KBM-7 (cell line): ENCODE results near the gene PDAP1.
A peak's percentile ranks its signal among the peaks of the same experiment; 100 is the strongest.
"Not testable (repeated sequence)": the region's sequence is repeated elsewhere in the genome, so short reads cannot be mapped to it uniquely, and the experiment has no call there.

Source experiments
- DNase-seq: peaks from one replicate; pipeline ENCODE4 v3.0.0-alpha.2; 2015
- in situ Hi-C: fragments of 300-500 bp; cut with MboI; formaldehyde crosslinking; loops from 2 replicates; pipeline ENCODE4 v1.14.3; 2020; ENCODE audit warnings: low sequenced_read_pairs, low pct_unique_long_range_greater_than_20kb, mixed read lengths

Gene PDAP1

DNA sequence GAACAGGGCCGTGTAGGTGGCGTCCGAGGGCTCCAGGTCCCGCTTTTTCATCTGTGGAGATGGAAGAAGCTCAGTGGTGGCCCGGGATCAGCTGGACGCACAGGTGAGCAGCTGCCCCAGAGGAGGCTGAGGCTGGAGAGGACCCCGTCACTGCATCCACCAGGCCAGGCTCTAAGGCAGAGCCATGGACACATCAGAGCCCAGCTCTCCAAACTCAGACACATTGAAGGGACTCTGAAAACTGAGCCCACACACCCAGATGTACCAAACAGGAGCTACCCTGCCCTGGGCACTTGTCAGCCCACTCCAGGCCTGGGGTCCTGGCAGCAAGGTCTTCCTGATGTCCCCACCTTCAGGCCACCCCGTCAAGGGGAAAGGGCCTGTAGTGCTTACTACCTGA lies 21.4 kb upstream of the PDAP1 start:
- in situ Hi-C loops, result no loop called here
- DNase-seq, result no peak

DNA sequence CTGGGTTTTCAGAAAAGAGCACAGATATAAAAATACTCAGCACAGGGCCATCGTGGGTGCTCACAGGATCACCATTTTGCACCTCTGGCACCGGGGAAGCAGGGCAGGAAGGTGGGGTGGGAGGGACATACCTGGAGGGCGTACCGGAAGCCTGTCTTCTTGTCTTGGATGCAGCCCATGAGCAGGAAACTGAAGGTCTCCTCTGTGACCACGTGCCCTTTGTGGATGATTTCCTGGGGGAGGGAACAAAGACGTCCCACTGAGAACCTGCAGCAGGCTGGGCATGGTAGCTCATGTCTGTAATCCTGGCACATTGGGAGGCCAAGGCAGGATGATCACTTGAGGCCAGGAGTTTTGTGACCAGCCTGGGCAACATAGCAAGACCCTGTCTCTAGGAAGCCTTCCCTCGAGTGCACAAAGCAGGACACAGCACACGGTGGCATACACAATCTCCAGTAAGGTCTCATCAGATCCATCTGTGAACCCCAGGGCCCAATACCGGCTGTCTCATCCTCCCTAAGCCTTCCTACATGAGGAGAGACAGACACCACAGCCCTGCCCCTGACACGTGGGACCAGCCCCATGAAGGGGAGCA lies 20.7 kb upstream of the PDAP1 start:
- DNase-seq, result no peak
- in situ Hi-C loops, result no loop called here

DNA sequence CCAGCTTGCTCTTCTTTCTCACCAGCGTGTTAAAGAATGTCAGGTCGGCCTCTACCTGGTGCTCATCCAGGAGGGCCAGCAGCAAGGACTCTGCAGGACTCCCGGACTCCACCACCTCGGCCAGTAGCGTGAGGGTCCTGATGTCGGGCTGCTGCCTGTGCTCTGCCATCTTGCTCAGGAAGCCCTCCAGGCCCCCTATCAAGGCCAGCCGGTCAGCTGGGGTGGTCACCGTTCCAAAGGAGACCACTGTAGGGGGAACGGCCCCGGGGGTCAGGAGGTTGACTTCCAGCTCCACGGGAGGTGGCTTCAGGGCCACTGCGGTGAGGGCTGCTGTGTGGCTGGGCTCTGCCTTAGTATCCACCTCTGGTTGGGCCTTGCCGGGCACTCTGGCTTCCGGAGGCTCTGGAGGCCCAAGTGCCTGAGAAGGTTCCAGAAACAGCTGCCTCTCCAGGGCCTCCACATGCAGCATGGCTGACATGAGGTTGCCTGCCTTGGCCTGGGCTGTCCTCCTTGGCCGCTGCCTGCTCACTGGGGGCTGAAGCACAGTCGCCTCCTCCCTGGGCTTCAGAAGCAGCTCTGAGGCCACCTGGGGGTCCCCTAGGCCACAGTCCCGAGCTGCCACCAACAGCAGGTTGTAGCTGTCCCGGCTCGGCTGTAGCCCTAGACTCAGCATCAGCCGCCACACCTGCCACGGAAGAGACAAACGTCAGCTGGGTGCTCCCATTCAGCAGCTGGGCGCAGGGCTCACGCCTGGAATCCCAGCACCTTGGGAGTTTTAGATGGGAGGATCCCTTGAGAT lies 16.7 kb upstream of the PDAP1 start:
- DNase-seq, result no peak
- in situ Hi-C loops, result no loop called here

DNA sequence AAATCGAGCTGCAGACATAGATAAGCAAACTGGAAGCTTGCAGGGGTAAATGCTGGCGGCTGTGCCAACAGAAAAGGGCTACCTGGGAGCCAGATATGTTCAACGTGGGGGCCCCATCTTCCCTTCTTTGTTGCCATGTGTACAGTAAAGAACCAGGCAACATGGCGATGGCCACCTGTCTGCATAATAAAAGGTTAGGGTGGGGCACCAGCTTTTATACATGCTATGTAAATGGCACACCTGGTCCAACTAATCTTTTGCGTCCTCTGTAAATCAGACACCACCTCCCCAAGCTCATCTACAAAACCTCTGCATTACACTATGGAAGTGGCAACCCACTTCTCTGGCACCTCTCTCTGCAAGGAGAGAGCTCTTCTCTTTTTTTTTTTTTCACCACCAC lies 14.2 kb upstream of the PDAP1 start:
- in situ Hi-C loops, result no loop called here
- DNase-seq, result no peak

DNA sequence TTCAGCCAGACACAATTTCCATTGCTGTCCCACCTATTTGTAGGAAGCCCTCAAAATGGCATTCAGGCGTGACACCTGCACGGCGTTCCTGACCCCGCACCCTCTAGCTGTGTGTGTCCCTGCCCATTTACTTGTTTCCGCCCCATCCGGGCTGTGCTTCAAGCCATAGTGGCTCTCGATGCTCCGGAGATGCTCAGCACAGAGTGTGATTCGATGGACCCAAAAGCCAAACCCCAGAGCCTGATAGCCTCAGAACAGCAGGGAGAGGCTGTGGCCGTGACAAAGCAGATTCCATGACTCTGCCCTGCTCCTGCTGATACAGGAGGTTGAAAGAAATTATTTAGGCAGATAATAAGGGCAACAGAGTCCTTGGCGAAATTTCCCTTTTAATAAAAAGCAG lies 13.8 kb upstream of the PDAP1 start:
- no peak for DNase-seq
- in situ Hi-C loops, result no loop called here

DNA sequence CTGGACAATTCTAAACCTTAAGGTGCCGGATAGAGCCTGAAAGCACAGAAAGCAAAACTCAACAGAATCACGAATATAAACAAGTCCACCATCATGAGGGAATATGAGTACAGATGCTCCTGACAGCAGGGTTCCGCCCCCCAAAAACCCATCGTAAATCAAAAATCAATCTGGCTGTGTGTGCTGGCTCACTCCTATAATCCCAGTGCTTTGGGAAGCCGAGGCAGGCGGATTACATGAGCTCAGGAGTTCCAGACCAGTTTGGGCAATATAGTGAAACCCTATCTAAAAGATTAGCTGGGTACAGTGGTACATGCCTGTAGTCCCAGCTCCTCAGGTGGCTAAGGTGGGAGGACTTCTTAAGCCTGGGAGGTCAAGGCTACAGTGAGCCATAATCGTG lies 12.6 kb upstream of the PDAP1 start:
- in situ Hi-C loops, result no loop called here
- no peak for DNase-seq

DNA sequence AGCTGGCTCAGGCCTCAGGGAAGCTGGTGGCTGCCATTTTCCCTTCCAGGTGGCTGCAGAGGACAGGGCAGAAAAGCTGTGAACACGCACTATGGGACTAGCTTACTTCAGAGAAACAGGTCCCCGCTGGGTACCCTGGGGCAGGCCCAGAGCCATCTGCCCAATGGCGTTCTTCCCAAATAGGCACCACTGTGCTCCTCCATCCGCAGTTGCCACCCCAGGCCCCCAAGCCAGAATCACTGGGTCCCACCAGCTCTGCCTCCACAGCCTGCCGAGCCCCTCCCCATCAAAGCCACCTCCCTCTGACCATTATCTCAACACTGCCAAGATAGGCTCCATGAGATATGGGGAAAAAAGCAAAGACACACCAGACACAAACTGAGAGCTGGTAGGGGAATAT lies 11.8 kb upstream of the PDAP1 start:
- in situ Hi-C loops, result no loop called here
- no peak for DNase-seq

DNA sequence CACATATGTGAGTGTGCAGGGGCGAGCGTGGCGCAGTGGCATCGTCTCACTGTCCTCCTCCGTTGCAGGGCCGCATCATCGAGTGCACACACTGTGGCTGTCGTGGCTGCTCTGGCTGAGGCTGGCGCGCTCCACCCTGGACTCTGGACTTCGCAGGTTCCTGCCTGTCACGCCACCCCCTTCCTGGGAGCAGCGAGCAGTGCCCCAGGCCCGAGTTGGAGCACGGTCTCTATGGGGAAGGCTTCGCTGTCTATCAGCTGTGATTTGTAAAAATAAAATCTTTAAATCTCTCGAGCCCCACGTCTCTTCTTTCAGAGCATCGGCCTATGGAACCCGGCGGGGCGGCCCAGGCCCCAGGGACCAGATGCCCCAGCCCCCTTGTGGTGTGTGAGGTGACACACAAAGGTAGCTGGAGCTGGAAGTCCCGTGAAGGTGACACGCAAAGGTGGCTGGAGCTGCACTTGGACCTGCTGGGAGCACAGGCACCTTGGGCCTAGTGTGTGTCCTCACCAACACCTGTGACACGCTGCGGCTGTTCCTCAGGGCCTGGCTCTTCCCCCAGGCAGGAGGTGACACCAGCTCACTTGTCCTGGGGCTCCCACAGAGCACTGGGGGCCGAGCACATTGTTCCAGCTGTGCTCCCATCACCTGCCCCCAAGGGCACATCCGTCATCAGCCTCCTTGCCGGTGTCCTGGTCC lies 11.1 kb upstream of the PDAP1 start:
- DNase-seq, result no peak
- in situ Hi-C loops, result no loop called here

DNA sequence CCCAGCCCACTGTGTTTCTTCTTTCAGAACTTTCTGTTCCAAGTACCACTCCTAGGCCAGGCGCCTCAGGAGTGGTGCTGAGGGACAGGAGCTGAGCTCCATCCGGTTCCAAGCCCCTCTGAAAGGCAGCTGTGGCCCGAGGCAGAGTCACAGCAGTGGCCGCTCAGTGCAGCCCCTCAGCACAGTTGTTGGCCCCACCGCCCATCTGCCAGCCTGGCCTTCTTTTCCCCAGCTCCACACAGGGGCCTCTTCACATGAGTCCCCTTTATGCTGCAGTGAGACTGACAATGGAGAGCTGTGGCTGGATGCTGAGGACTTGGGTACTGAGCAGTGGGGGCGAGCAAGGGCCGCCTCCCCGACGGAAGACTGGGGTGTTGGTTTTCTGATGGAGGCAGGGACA lies 9.9 kb upstream of the PDAP1 start:
- in situ Hi-C loops, result no loop called here
- DNase-seq, result no peak

DNA sequence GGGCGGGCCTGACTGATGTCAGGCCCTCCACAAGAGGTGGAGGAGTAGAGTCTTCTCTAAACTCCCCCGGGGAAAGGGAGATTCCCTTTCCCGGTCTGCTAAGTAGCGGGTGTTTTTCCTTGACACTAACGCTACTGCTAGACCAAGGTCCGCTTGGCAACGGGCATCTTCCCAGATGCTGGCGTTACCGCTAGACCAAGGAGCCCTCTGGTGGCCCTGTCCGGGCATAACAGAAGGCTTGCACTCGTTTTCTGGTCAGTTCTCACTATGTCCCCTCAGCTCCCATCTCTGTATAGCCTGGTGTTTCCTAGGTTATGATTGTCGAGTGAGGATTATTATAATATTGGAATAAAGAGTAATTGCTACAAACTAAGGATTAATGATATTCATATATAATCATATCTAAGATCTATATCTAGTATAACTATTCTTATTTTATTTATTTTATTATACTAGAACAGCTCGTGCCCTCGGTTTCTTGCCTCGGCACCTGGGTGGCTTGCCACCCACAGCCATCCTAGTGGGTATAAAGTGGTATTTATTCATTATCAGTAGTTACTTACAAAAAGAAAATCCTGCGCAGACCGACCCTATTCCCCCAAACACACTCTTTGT lies 7.2 kb upstream of the PDAP1 start:
- in situ Hi-C loops, result not testable (repeated sequence)
- peak; percentile 46 for DNase-seq

DNA sequence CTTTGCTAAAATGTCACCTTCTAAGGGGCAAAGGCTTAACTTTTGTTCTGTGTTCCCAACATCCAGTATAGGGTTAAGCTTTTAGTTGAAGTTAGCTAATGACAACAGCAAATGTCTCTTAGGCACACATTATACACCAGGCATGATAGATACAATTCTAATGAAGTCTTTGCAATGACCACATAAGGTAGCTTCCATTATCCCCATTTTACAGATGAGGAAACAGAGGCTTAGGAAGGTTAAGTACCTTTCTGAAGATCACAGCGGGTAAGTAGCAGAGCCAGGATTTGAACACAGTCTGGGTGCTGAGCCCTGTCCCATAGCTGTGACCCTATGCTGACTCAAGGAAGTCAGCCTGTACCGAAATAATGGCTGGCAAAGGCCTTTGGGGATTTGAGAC lies 2.2 kb upstream of the PDAP1 start:
- in situ Hi-C loops, result no loop called here
- DNase-seq, result no peak

DNA sequence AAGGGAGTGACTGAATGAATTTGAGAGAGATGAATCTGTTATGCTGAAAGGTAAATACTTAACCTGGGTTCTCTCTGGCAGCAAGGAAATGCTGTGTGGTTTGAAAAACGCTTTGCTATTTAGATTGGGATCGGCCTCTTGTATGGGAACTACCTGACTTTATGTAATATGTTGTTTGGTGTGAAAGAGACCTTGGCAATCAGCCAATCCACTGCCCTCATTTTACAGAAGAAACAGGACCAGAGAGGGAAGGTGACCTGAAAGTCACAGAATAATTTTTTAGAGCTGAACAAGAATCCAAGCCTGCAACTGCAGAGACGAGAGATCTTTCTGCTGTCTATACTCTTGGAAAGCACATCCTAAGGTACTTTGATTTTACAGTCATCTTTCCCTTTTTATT lies 1.4 kb upstream of the PDAP1 start:
- in situ Hi-C loops, result no loop called here
- peak; percentile 32 for DNase-seq

DNA sequence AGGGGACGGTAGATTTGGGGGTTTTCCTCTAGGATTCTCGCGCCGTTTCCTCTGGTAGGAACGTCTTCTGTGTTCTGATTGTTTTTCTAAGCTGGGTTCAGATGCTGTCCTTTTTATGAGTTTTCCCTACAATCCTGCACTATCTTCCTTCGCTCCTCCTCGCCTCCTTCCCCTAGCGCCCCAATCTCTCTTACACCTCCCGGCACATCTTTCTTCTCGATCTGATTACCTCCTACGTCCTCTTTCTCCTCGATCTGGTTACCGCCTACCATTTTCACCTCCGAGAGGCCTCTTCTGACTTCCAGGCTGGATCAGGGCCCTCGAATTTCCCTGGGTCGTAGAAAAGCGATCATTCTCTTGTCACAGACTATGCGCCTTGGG lies 785 bp upstream of the PDAP1 start:
- DNase-seq, result no peak
- in situ Hi-C loops, result no loop called here

DNA sequence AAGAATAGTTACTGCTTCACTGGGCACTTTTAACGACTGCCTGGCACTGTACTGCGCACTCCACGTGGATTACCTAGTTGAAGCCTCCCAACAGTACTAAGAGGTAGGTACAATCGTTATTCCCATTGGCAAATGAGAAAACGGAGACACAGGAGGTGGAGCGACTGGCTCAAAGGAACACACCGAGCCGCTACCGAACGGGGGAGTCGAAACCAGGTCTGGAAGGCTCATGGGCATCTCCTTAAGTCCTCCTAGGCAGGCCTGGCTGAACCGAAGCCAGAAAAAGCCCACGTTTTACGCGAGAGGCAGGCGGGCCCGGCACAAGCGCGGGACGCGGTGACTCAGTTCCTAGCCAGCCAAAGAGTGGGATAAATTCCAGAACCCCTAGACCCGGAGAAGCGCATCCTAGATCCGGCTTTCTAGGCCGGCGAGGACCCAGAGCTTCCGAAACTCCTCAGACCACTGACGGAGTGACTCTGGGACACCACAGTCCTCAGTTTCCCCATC lies 472 bp downstream of the PDAP1 start:
- DNase-seq, result peak; percentile 44
- in situ Hi-C loops, result no loop called here

DNA sequence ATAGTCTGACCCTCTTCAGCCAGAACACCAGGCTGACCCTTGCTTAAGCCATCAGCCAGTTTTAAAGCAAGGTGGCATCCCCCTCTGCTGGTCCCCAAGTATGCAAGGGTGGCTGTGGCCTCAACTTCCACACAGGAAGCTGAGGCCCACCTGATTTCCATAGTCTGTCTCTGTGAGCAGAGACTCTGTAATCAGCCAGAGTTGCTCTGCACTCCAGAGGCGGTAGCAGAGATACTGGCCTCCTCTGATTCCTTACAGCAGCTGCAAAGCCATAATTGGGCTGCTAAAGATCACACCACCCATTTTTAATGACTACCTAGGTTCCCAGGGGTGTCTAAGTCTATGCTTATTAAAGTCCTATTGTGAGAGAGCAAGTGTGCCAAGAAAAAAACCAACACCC lies 1.8 kb downstream of the PDAP1 start:
- DNase-seq, result no peak
- in situ Hi-C loops, result no loop called here

DNA sequence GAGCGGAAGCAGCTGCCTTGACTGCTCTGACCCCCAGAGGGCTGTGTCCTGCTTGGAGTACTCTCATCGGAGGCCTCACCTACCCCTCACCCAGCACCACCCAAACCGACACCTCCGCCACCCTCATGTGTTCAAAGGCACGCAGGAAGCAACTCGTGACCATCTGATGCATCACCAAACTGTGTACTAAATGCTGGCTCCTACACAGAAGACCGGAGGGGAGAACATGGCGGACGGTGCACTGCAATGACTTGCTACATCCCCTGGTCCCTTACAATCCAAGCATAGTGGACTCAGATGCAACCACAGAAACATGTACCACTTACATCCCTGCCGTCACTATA lies 3.4 kb downstream of the PDAP1 start:
- in situ Hi-C loops, result no loop called here
- DNase-seq, result no peak

DNA sequence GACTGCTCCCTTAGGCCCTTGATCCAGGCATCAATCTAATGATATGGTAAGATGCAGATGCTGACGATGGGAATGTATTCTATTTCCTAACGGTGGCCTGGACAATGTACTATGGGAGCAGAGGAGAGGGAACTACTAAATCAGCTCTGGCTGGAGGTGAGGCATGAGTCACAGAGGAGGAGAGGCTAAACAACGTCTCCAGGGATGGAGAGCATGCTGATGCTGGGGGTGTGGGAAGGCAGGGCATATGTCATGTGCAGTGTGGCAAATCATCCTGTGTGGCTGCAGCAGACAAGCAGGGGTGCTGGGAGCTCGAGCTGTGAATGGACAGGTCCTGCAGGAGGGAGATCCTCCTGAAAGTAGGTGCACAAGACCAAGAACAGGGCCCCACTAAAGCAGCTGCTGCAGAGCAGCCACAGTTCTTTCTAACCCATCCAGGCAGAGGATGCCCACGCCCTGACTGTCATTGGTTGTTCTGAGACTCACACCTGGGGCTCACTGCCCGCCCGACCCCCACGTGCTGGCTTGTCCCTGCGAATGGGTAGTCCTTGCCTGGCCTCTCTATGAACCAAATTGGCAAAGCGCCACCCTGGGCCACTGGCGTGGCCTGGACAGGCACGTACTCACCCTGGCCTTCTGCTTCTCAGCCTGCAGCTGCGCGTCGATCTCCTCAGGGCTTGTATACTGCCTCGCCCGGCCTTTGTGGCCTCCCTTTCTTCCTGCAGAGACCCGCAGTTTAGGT lies 4.0 kb downstream of the PDAP1 start:
- in situ Hi-C loops, result no loop called here
- DNase-seq, result no peak

DNA sequence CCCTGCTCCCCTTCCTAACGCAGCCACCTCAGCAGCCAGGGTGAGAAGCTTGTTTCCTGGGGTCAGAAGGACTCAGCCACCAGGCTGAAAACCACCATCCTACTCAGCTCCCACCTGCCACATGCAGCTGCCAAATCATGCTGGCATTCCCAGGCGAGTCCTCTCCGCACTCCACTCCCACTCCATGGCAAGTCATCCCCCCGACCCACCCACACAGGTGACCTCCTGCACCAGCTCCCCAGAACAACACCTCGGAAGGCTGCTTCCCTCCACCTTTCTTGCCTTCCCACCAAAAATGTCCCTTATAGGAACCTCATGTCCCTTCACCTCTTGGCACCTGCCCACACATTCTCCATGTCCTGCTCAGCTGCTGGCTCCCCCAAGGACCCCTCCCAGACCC lies 4.6 kb downstream of the PDAP1 start:
- no peak for DNase-seq
- in situ Hi-C loops, result no loop called here

DNA sequence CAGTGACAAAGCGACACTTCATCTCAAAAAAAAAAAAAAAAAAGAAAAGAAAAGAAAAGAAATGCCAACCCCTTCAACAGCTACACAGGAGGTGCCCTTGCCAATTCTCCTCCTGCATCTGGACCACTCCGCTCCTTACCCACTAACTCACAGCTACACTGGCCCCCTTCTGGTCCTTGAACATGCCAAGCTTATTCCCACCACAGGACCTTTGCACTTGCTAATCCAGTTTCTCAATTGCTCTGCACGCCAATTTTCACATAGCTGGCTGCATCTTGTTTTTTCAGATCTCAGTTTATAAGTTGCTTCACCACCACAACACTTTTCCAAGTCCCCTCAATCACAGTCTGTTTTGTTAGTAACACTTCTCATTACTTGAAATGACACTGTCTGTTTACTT lies 5.5 kb downstream of the PDAP1 start:
- no peak for DNase-seq
- in situ Hi-C loops, result no loop called here

DNA sequence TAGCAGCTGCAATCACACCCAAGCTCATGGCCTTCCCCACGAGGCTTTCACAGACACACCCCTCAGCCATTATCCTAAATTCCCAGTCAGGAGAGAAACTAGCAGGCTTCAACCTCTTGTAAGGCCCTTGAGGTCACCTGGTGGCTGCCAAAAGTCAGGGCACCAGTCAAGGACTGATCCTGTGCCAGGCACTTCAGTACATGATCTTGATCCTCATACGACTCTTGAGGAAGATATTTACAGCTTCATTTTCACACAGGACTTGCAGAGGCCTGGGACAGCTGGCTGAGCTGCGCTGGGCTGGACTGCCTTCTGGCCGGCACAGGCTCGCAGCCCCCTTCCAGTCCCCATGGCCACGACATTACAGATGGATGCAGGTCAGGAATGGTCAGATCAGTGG lies 8.8 kb downstream of the PDAP1 start:
- DNase-seq, result no peak
- in situ Hi-C loops, result no loop called here
